Measurements from ENCODE around the gene ZSCAN10.
A peak's percentile ranks its signal among the peaks of the same experiment; 100 is the strongest.
"Not testable (repeated sequence)": the region's sequence is repeated elsewhere in the genome, so short reads cannot be mapped to it uniquely, and the experiment has no call there.

The ZSCAN10 gene

DNA sequence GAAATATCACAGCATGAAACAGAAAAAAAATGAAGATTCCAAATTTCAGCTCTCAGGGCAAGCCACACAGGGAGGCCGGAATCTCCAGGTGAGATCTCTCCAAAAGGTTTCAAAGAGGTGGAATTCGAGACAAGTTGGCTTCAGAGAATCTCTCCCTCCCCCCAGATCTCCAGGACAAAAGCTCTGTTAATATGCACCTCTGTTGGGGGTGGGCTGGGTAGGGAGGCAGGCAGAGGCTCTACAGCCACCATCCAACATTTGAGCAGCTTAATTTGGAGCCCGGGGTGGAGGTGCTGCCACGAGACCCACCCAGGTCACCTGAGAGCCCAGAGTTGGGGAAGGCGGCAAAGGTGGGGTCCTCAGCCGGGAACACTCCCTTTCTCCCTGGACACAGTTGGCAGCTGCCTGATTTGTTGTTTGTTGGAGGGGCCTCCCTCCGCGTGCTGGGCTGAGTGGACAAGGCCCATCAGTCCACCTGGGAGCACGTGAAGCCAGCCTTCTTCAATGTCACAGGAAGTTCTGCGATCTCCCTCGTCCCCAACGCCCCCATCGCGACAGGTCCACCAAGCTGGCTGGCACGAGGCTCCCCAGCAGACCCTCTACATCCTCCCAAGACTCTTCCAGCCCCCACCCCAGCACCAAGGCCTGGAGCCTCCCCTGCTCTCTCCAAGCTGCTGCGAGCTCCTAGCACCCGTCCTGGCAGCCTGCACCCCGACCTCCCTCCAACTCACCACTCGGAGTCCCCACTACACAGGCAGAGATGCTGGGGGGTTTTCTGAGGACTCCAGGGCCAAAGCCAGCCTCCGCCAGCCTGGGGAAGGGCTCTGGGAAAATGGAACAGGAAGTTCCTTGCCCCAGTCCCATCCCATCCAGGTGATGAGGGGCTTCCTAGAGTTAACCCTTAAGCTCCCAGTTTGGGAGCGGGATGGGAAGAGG is at the start of gene ZSCAN10:
TSS of gene ZSCAN10 (minus strand) at position 836 of the 936 bp plus-strand sequence. CDS start 6,357 bp downstream, outside the sequence.
- no peak for DNase-seq

DNA sequence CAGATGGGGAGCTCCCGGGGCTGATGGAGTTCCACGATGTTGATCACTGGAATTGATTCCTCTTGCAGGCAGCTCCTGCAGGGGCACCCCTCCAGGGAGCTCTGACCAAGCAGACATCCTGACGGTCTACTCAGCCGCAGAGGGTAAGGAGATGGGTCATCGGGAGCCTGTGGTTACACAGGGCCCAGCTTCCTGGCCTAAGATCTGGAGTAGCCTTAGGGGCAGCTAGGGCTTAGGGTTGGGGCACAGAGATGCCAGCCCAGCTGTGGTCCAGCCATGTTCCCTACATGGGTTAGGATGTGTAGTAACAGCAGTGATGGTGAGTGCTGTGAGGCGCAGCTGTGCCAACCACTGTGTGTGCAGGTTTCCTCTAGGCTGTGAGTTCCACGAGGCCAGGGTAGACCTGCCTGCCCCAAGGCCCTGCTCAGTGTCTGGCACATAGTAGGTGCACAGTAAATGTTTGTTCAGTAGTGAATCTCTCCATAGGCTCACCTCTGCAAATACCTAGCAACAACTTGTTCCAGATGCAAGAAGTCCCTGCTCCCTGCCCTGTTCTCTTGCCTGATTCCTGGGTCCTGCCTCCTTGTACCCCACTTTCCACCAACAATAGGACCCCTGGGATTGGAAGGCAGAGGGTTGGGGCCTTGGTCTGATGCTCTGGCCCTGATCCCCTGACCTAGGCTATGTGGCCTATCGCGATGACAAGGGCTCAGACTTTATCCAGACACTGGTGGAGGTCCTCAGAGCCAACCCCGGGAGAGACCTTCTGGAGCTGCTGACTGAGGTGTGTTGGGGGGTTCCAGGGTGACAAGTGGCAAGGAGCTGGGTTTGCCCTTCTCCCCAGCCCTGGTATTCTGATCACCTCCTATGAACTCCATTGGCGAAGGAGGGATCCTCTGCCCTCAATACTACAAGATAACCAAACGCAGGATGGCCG is 49.4 kb upstream of the ZSCAN10 start:
- no peak for DNase-seq

DNA sequence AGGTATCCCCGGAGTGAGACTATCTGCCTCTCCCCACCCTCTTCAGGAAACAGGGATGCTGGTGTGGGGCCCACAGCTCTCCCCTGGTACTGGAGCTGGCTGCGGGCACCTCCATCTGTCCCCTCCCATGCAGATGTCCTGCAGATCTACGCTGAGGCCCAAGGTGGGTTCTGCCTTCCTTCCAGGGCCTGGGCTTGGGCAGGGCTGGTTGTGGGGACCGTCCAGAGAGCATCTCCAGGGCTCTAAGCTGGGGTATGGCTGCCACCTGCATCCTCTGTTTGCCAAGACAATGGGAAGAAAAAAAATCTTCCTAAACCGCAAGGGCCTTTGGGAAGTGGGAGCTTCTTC is 48.6 kb upstream of the ZSCAN10 start:
- no peak for DNase-seq

DNA sequence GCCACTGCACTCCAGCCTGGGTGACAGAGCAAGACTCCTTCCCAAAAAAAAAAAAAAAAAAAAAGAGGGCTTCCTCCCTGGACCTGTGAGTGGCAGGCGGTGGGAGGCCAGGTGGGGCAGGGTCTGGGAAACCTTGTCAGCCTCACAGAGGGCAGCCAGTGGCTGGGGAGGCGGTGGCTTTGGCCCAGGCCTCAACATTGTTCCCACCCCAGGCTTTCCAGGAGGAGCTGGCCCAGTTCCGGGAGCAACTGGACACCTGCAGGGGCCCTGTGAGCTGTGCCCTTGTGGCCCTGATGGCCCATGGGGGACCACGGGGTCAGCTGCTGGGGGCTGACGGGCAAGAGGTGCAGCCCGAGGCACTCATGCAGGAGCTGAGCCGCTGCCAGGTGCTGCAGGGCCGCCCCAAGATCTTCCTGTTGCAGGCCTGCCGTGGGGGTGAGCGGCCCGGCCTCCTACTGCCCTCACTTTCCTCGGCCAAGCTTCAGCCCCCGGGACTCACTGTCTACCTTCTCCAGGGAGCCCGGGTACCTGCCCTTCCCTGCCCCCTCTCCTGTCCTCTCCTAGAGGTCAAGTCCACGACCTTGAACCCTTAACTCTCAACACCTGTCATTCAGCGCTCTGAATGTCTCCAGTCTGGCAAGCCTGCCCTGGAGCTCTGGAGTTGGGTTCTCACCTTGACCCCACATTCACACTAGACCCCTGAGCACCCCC is 48.1 kb upstream of the ZSCAN10 start:
- DNase-seq, result no peak

DNA sequence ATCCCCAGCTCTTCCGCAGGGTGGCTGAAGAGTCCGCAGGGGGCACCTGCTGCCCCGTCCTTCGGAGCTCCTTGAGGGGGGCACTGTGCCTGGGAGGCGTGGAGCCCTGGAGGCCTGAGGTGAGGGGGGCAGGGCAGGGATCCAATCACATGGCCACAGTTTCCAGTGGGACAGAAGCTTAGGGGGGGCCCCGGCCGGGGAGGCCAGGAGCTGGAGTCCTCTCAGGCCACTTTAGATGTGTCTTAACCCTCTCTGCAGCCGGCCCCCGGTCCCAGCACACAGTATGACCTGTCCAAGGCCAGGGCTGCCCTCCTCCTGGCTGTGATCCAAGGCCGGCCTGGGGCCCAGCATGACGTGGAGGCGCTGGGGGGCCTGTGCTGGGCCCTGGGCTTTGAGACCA is 46.6 kb upstream of the ZSCAN10 start:
- DNase-seq, result no peak

DNA sequence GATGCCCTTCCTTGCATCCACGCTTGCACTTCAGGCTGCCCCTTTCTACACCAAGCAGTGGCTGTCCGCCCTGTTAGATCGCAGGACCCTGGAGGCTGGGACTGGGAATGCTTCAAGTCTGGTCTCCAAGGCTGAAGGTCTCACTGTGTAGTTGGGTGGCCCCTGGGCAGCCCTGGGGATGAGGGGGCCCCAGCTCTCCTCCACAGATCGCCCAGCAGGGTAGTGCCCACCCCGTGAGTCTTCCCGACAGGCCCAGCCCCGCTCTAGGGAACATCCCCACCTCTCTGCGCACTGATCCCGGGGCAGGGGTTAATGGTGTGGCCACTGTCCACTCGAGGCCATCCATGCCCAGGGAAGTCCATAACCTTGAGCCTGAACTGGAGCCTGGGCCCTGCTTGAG is 46.1 kb upstream of the ZSCAN10 start:
- no peak for DNase-seq

DNA sequence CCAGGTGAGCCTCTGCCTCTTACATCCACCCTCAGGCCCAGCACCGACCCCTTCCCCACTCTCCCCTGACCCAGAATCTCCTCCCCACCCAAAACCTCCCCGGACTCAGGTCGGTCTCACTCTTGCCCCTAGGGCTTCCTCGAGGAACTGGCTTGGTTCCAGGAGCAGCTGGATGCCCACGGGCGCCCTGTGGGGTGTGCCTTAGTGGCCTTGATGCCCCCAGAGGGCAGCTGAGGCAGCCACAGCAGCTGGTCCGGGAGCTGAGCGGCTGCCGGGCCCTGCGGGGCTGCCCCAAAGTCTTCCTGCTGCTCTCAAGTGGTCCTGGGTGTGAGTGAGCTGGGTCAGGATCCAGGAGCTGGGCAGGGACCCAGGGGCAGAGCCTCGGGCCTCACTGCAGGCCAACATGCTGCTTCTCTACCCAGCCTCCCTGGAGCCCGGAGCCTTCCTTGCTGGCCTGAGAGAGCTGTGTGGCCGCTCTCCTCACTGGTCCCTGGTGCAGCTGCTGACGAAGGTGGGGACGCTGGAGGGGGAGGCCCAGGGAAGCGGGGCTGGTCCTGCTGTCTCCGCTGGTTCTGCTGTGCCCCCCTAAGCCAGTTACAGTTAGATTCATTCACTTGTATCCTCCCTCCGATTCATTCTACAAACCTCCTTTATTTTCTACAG is 45.4 kb upstream of the ZSCAN10 start:
- DNase-seq, result no peak

DNA sequence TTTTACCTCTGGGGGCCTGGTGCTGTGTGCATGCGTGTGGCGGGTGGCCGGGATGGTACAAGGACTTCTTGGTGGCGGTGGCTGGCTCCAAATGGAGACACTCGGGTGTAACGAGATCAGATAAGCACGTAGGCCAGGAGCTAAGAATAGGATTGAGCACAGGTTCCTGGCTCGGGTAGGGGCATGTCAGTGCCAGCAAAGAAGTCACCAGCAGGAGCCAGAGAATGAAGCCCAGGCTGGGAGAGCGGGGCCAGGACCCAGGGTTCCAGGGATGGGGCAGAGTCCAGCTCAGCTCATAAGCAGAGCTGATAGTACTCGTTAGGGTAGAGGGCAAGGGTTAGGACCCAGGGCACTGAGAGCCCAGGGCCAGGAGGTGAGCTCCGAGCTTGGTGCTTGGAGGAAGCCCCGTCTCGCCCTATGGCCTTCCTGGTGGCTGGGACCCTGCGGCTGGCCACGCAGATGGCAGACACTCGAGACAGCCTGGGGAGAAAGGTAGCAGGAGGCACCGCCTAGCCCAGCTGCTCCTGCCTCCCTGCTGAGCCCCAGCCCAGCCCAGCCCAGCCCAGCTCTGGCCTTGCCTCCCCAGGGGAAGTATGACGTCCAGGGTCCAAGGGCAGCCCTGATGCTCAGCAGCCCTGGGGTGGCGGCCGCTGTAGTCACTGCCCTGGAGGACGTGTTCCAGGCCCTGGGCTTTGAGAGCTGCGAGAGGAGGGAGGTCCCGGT is 44.7 kb upstream of the ZSCAN10 start:
- peak in 2 of 14 donors; percentile 24 to 97 for DNase-seq

DNA sequence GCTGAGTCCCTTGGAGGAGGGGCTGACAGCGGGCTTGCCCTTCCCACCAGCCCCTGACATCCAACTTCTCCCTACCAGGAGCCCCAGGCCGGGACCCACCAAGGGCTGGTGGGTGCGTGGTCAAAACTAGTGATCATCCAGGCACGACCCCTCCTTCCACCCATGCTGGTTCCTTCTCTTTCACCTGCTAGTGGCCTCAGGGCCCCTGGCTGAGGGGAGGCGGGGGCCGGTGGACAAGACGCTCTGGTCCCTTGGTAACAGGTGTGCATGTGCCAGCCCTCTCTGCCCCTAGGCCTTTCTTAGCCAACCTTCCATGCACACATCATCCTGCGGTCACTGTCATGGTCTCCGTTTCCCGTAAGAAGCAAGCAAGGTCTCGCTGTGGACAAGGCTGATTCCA is 44.1 kb upstream of the ZSCAN10 start:
- no peak for DNase-seq

DNA sequence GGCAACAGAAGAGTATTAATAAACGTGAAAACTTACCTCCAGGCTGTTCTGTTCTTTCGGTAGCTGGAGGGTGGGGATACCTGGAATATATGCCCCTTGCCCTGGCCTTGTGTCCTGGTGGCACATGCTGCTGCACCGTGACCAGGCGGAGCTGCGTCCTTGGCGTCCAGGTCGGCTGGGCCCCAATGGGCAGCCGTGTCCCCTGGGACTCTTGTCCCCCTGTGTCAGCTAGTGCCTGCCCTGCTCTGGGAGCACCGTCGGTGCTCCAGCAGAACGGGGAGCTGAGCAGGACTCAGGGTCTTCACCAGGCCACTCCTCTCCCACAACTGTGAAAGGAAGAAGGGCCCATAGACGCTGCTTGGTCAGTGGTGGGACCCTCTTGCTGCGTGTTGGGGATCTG is 43.7 kb upstream of the ZSCAN10 start:
- DNase-seq, result no peak

DNA sequence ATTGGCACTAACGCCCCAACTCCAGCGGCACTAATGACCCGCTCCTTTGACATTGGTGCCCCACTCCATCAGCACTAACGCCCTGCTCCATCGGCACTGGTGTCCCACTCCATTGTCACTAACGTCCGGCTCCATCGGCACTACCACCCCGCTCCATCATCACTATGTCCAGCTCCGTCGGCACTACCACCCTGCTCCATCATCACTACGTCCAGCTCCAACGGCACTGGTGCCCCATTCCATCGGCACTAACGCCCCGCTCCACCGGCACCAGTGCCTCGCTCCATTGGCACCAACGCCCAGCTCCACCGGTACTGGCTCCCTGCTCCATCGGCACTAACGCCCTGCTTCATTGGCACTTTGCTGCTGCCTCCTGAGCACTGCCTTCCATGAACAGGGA is 43.2 kb upstream of the ZSCAN10 start:
- DNase-seq, result no peak

DNA sequence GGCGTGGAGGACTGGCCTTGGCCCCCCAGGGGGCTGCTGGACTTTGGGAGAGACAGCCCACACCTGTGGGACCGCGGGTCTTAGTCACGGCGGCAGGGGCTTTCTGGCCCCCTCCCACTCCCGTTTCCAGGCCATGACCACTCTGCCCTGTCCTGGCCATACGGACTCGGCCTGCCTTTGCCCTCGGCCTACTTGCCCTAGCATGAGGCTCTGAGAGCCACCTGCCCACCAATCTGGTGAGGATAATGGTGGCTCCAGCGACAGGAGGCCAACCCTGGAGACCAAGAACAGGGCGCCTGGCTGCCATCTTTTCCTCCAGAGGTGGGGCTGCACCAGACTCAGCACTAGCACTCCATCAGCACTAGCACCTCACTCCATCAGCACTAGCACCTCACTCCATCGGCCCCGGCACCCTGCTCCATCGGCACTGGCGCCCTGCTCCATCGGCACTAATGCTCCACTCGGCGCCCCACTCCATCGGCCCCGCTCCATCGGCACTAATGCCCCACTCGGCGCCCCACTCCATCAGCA is 42.8 kb upstream of the ZSCAN10 start:
- DNase-seq, result no peak

DNA sequence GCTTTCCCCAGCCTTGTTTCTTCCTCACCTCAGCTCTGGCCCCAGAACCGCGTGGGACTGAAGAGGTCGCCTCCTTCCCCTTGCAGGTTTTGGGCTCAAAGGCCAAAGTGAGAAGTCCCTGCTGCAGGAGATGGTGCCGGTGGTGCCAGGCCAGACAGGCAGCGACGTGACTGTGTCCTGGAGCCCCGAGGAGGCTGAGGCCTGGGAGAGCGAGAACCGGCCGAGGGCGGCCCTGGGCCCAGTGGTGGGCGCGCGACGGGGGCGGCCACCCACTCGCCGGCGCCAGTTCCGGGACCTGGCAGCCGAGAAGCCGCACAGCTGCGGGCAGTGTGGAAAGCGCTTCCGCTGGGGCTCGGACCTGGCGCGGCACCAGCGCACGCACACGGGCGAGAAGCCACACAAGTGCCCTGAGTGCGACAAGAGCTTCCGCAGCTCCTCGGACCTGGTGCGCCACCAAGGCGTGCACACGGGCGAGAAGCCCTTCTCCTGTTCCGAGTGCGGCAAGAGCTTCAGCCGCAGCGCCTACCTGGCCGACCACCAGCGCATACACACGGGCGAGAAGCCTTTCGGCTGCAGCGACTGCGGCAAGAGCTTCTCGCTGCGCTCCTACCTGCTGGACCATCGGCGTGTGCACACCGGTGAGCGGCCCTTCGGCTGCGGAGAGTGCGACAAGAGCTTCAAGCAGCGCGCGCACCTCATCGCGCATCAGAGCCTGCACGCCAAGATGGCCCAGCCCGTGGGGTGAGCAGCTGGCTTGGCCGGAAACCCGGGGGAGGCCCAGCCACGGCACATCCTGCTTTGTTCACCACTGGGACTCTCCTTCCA is 41.7 kb upstream of the ZSCAN10 start:
- no peak for DNase-seq

DNA sequence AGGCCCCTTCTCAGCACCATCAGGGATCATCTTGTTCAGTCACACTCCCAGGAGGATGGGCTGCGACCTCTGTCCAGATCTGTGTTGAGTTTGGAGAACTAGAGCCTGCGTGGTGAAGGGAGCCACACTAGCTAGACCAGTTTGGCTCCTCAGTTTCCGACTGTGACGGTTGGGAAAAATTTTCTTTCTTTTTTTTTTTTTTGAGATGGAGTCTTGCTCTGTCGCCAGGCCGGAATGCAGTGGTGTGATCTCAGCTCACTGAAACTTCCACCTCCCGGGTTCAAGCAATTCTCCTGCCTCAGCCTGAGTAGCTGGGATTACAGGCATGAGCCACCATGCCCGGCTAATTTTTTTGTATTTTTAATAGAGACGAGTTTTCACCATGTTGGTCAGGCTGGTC is 40.5 kb upstream of the ZSCAN10 start:
- not testable (repeated sequence) for DNase-seq

DNA sequence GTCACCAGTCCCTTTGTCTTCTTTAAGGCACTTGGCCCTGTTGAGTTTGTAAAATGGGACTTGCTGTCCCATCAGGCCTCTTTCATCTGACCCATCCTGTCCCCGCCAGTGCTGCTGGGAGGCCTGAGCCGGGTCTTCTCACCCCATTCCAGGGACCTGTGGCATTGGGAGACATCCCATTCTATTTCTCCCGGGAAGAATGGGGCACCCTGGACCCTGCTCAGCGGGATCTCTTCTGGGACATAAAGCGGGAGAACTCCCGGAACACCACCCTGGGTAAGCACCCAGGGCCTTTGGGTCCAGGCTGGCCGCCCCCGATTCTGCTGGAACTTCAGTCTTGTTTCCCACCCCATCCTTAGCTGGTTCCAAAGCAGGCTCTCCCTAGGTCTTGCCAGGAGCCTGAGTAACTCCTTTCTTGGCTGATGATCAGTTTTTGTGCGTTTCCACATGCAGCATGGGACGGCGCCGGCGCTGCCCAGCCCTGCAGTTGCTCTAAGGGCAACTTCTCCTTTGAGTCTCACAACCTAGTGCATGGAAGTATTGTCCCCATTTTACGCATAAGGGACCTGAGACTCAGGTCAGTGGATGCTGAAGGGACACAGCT is 39.8 kb upstream of the ZSCAN10 start:
- DNase-seq, result no peak

DNA sequence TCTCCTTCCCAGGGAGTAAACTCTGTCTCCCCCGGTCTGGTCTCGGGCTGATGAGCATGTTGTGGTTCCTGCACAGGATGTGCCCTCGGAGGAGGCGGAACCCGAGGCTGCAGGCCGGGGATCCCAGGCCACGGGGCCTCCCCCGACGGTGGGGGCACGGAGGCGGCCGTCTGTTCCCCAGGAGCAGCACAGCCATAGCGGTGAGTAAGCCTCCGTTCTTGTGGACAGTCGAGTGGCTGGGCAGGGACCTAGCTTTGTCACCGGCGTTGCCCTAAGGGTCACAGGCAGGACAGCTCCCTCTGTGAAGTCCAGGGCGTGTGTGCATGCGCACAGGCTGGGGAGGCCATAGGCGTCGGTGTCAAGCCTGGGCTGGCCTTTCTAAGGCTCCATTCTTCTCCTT is 39.2 kb upstream of the ZSCAN10 start:
- DNase-seq, result no peak

DNA sequence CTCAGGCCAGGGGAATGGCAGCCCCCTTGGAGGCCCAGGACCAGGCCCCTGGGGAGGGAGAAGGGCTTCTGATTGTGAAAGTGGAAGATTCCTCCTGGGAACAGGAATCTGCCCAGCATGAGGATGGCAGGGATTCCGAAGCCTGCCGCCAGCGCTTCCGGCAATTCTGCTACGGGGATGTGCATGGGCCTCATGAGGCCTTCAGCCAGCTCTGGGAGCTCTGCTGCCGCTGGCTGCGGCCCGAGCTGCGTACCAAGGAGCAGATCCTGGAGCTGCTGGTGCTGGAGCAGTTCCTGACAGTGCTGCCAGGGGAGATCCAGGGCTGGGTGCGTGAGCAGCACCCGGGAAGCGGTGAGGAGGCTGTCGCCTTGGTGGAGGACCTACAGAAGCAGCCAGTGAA is 38.2 kb upstream of the ZSCAN10 start:
- no peak for DNase-seq

DNA sequence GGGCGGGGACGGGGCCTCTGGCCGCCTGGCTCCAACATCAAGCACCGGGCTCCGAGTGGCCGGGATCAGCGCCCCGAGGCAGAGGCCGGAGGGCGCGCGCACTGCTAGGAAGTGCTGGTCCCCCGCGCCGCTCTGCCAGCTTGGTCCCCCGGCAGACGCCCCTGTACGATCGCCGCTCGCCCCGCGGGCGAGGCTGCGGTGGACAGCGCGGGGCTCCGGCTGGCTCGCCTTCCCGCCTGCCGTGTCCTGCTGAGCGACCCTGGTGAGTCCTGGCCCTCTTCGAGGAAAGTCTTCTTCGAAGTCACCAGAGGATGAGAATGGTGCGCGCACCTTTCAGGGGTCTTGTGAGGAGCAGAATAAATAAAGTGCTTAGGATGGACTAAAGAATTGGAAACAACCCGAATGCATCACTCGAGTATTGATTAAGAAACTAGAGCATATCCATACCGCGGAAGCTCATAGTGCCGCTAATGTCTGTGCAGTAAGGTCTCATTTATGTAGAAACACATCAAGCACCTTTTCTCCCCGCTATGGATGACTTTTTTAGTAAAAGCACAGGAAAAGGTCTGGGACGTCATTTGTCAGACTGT is 36.1 kb upstream of the ZSCAN10 start:
- no peak for DNase-seq

DNA sequence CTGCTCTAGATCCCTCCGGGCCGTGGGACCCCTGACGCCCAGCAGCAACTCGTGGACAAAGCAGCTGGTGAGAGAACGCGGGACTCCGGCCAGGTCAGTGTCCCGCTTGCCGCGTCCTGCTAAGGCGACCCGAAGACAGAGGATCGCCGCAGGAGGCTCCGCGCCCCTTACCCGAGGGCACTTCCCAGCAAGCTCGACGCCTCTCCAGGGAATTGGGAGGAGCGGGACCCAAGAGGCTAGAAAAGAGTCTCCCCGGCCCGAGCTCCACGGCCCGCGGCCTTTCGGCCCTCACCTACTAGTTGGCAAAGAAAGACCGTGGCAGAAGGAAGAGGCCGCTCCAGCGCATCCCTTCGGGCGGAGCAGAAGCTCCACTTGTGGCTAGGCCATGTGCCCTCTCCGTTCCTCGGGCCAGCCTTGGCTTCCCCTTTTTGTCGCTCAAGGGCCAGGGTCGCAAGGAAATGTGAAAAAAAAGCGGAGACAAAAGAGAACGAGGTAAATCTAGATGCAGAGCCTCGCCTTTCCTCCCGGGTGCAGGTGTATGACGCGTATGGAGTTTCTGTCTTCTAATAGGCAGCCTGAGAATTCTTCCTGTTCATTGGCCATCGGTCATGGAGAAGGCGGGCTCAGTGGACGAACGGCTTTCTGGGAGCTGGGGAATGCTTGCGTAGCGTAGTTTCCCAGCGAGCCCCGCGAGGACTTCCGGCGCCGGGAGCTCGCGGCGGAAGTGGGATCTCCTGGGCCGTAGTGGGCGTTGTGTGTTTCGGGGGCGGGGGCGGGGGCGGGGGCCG is 35.4 kb upstream of the ZSCAN10 start, which contains the start of gene ZNF213:
TSS of gene ZNF213 (plus strand) at position 692 of the 788 bp plus-strand sequence. CDS start 2,252 bp downstream, outside the sequence.
- DNase-seq, result peak; percentile 58 to 98 (median 92)
